ENCODE data around the gene ZNF71. TPM values are rescaled to one million over a fixed set of nuclear protein-coding genes. Genes with fewer than 3 reads are reported as not detected.

Gene ZNF71
- total and polyA plus RNA-seq, 2 experiments from 2014 or later = 6.2 to 7.9 TPM

- no peaks in the 10 kb centered on the region for H3F3A ChIP-seq (ENCODE audit: insufficient read depth)
- peaks cover 22% of the 10 kb centered on the region for H3K79me2 ChIP-seq (ENCODE audit: insufficient read depth)
- in situ Hi-C loops (cut with MboI) = no loop called here
- H3K9ac ChIP-seq = peak overlapping the region; percentile 82
- H3K9me3 ChIP-seq (ENCODE audit: low read depth) = peaks cover 13% of the 10 kb centered on the region
- no peaks in the 10 kb centered on the region for H3K27me3 ChIP-seq (replicated peaks; ENCODE audit: insufficient read depth)
- peaks cover 54% of the 10 kb centered on the region for H3K36me3 ChIP-seq (ENCODE audit: low read depth)
- DNase-seq = peak; percentile 63
- H2AFZ ChIP-seq = peak overlapping the region; percentile 100
- H3K27ac ChIP-seq = peak overlapping the region; percentile 54
- TF ChIP-seq EZH2phosphoT487 (IDR thresholded peaks at IDR 0.05; ENCODE audit: insufficient read depth, low read depth) = no peak
- TF ChIP-seq EZH2 (IDR thresholded peaks at IDR 0.05; ENCODE audit: insufficient read depth, poor library complexity, severe bottlenecking) = no peak
- 2% methylated on average over 19 to 23 of the region's 23 CpGs for WGBS, 2 experiments (ENCODE audit: low coverage in 1 of 2, low lambda C conversion rate in 2 of 2, missing lambda C conversion rate in 2 of 2)
- H3K4me2 ChIP-seq (ENCODE audit: unreplicated experiment) = peak overlapping the region; percentile 83
- no peaks in the 10 kb centered on the region for H3K4me1 ChIP-seq (ENCODE audit: insufficient read depth)
- H3K9me2 ChIP-seq (ENCODE audit: insufficient read depth) = no peaks in the 10 kb centered on the region
- H4K20me1 ChIP-seq (ENCODE audit: insufficient read depth) = no peaks in the 10 kb centered on the region
- peak overlapping the region; percentile 98 for H3K4me3 ChIP-seq
These were observed 28.2 kb upstream of the ZNF71 start for GRCh38 chr19:56566904-56567273.

- H4K20me1 ChIP-seq (ENCODE audit: insufficient read depth) = no peaks in the 10 kb centered on the region
- in situ Hi-C loops (cut with MboI) = no loop called here
- TF ChIP-seq EZH2 (IDR thresholded peaks at IDR 0.05; ENCODE audit: insufficient read depth, poor library complexity, severe bottlenecking) (no peak), EZH2phosphoT487 (IDR thresholded peaks at IDR 0.05; ENCODE audit: insufficient read depth, low read depth) (no peak)
- peak within 1 kb of the TSS; percentile 100 for H2AFZ ChIP-seq
- no peaks in the 10 kb centered on the region for H3K4me1 ChIP-seq (ENCODE audit: insufficient read depth)
- H3K9ac ChIP-seq = peak within 1 kb of the TSS; percentile 82
- H3F3A ChIP-seq (ENCODE audit: insufficient read depth) = no peaks in the 10 kb centered on the region
- H3K9me2 ChIP-seq (ENCODE audit: insufficient read depth) = no peaks in the 10 kb centered on the region
- H3K27me3 ChIP-seq (replicated peaks; ENCODE audit: insufficient read depth) = no peaks in the 10 kb centered on the region
- peak within 1 kb of the TSS; percentile 54 for H3K27ac ChIP-seq
- H3K4me3 ChIP-seq = peak within 1 kb of the TSS; percentile 98
- peaks cover 22% of the 10 kb centered on the region for H3K79me2 ChIP-seq (ENCODE audit: insufficient read depth)
- H3K4me2 ChIP-seq (ENCODE audit: unreplicated experiment) = peak within 1 kb of the TSS; percentile 83
- peak; percentile 98 for DNase-seq
- H3K9me3 ChIP-seq (ENCODE audit: low read depth) = peaks cover 13% of the 10 kb centered on the region
- WGBS, 2 experiments (ENCODE audit: low coverage in 1 of 2, low lambda C conversion rate in 2 of 2, missing lambda C conversion rate in 2 of 2) = 4 to 5% methylated on average over 41 to 56 of the region's 66 CpGs
- peaks cover 57% of the 10 kb centered on the region for H3K36me3 ChIP-seq (ENCODE audit: low read depth)
These were observed 27.6 kb upstream of the ZNF71 start, which contains the start of gene ZNF470 for GRCh38 chr19:56567274-56568120. Gene ZNF470, plus strand, starts transcription at chr19:56567468. Its CDS starts 2,844 bp downstream, at chr19:56570312.

- H3K9me3 ChIP-seq (ENCODE audit: low read depth) = peaks cover 27% of the 10 kb centered on the region
- no peak overlapping the region for H3K4me3 ChIP-seq
- no peaks in the 10 kb centered on the region for H3K27me3 ChIP-seq (replicated peaks; ENCODE audit: insufficient read depth)
- peaks cover 88% of the 10 kb centered on the region for H3K36me3 ChIP-seq (ENCODE audit: low read depth)
- TF ChIP-seq EZH2 (IDR thresholded peaks at IDR 0.05; ENCODE audit: insufficient read depth, poor library complexity, severe bottlenecking) = no peak
- H3K4me1 ChIP-seq (ENCODE audit: insufficient read depth) = no peaks in the 10 kb centered on the region
- no peak overlapping the region for H3K27ac ChIP-seq
- no peak for DNase-seq
- no peaks in the 10 kb centered on the region for H4K20me1 ChIP-seq (ENCODE audit: insufficient read depth)
- H3K9ac ChIP-seq = no peak overlapping the region
- H3K79me2 ChIP-seq (ENCODE audit: insufficient read depth) = peaks cover 18% of the 10 kb centered on the region
- WGBS, 2 experiments (ENCODE audit: low coverage in 1 of 2, low lambda C conversion rate in 2 of 2, missing lambda C conversion rate in 2 of 2) = 47 to 50% methylated on average over 2 of the region's 2 CpGs
- H3K9me2 ChIP-seq (ENCODE audit: insufficient read depth) = no peaks in the 10 kb centered on the region
- in situ Hi-C loops (cut with MboI) = no loop called here
- no peak overlapping the region for H3K4me2 ChIP-seq (ENCODE audit: unreplicated experiment)
- no peak overlapping the region for H2AFZ ChIP-seq
- H3F3A ChIP-seq (ENCODE audit: insufficient read depth) = peaks cover 14% of the 10 kb centered on the region
These were observed 22.5 kb upstream of the ZNF71 start for GRCh38 chr19:56572589-56572988.

DNA sequence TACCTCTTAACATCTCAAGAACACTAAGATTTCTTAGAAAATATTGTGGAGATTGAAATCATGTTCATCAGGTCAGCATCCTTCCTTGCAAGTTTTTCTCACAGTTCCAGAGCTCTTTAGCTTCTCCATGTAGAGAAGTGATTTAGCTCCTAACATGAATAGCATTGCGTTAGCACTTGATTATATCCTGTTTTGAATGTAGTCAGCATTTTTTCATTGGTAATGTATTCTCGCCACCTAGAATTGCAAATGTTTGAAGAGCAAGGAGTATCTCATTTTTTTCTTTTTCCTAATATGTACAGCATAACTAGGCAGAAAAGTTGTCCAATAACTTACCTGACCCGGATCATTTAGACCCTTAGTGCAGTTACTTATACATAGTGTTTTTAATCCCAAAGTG lies 21.2 kb upstream of the ZNF71 start:
- Histone ChIP-seq H3K4me2 (ENCODE audit: unreplicated experiment) (no peak overlapping the region), H3F3A (ENCODE audit: insufficient read depth) (peaks cover 17% of the 10 kb centered on the region), H3K9ac (no peak overlapping the region), H2AFZ (no peak overlapping the region), H3K27ac (no peak overlapping the region), H3K9me3 (ENCODE audit: low read depth) (peaks cover 32% of the 10 kb centered on the region), H3K9me2 (ENCODE audit: insufficient read depth) (no peaks in the 10 kb centered on the region), H3K27me3 (replicated peaks; ENCODE audit: insufficient read depth) (no peaks in the 10 kb centered on the region), H3K36me3 (ENCODE audit: low read depth) (peaks cover 93% of the 10 kb centered on the region), H3K4me3 (no peak overlapping the region), H3K4me1 (ENCODE audit: insufficient read depth) (no peaks in the 10 kb centered on the region), H4K20me1 (ENCODE audit: insufficient read depth) (no peaks in the 10 kb centered on the region), H3K79me2 (ENCODE audit: insufficient read depth) (peaks cover 6% of the 10 kb centered on the region; the same call in 1 of the 2 replicates)
- in situ Hi-C loops (cut with MboI) = no loop called here
- no peak for DNase-seq
- TF ChIP-seq EZH2 (IDR thresholded peaks at IDR 0.05; ENCODE audit: insufficient read depth, poor library complexity, severe bottlenecking) (no peak), EZH2phosphoT487 (IDR thresholded peaks at IDR 0.05; ENCODE audit: insufficient read depth, low read depth) (no peak)
- 95 to 98% methylated on average over 3 of the region's 3 CpGs for WGBS, 2 experiments (ENCODE audit: low coverage in 1 of 2, low lambda C conversion rate in 2 of 2, missing lambda C conversion rate in 2 of 2)

Data from GM23248 (cell line).